ENCODE measurements around the gene DNAJC27.

DNAJC27 gene

GRCh38 chr2:24958411-24958935 is 13.3 kb downstream of the DNAJC27 start:
- Histone ChIP-seq H3K9me3 (ENCODE audit: control extremely low read depth in 1 of 5, control insufficient read depth in 4 of 5, insufficient read depth in 2 of 5, low read depth in 1 of 5, low read length in 4 of 5) (peaks cover 9 to 18% (median 11%) of the 10 kb centered on the region in 5 experiments), H3K4me1 (ENCODE audit: control extremely low read depth in 1 of 4, control insufficient read depth in 4 of 4, insufficient read depth in 4 of 4, low read length in 3 of 4) (no peaks in the 10 kb centered on the region), H3K36me3 (ENCODE audit: control insufficient read depth in 4 of 4, insufficient read depth in 4 of 4, low read length in 3 of 4) (peaks cover 26 to 83% (median 45%) of the 10 kb centered on the region in 4 experiments), H3K4me3 (ENCODE audit: control insufficient read depth in 1 of 7, extremely low read depth in 1 of 7, insufficient read depth in 4 of 7, low read depth in 2 of 7, low read length in 6 of 7) (no peak overlapping the region), H3K27me3 (replicated peaks in 2 of 5; ENCODE audit: control insufficient read depth in 4 of 5, insufficient read depth in 5 of 5, low read length in 4 of 5) (no peaks in the 10 kb centered on the region), H3K27ac (ENCODE audit: insufficient read depth in 1 of 2, low read depth in 1 of 2, low read length in 2 of 2, poor library complexity in 1 of 2, severe bottlenecking in 2 of 2) (no peak overlapping the region)
- WGBS (ENCODE audit: insufficient coverage), result no CpG with 5 or more reads among the region's 3 CpGs
- ChIA-PET CTCF (interaction anchor here (0.6 to 1.6 kb wide), 2 partner anchors 14 to 17 kb away, joined by 3 to 4 read pairs; no protein-coding TSS in a partner anchor), POLR2A (no interaction called here)
- no peak for DNase-seq

- ChIA-PET POLR2A (no interaction called here), CTCF (interaction anchor here (1.2 to 1.6 kb wide), 2 partner anchors 13 to 106 kb away, joined by 3 to 4 read pairs; no protein-coding TSS in a partner anchor)
- WGBS (ENCODE audit: insufficient coverage), result 100% methylated on average over 1 of the region's 2 CpGs
- Histone ChIP-seq H3K36me3 (ENCODE audit: control insufficient read depth in 4 of 4, insufficient read depth in 4 of 4, low read length in 3 of 4) (peaks cover 26 to 78% (median 41%) of the 10 kb centered on the region in 4 experiments), H3K27ac (ENCODE audit: insufficient read depth in 1 of 2, low read depth in 1 of 2, low read length in 2 of 2, poor library complexity in 1 of 2, severe bottlenecking in 2 of 2) (no peak overlapping the region), H3K4me1 (ENCODE audit: control extremely low read depth in 1 of 4, control insufficient read depth in 4 of 4, insufficient read depth in 4 of 4, low read length in 3 of 4) (no peaks in the 10 kb centered on the region), H3K9me3 (ENCODE audit: control extremely low read depth in 1 of 5, control insufficient read depth in 4 of 5, insufficient read depth in 2 of 5, low read depth in 1 of 5, low read length in 4 of 5) (peaks cover 9 to 18% (median 11%) of the 10 kb centered on the region in 5 experiments), H3K27me3 (replicated peaks in 2 of 5; ENCODE audit: control insufficient read depth in 4 of 5, insufficient read depth in 5 of 5, low read length in 4 of 5) (no peaks in the 10 kb centered on the region), H3K4me3 (ENCODE audit: control insufficient read depth in 1 of 7, extremely low read depth in 1 of 7, insufficient read depth in 4 of 7, low read depth in 2 of 7, low read length in 6 of 7) (no peak overlapping the region)
- no peak for DNase-seq
Observed at GRCh38 chr2:24957976-24958375, 13.8 kb downstream of the DNAJC27 start.

- Histone ChIP-seq H3K4me3 (ENCODE audit: control insufficient read depth in 1 of 7, extremely low read depth in 1 of 7, insufficient read depth in 4 of 7, low read depth in 2 of 7, low read length in 6 of 7) (no peak overlapping the region), H3K27me3 (replicated peaks in 2 of 5; ENCODE audit: control insufficient read depth in 4 of 5, insufficient read depth in 5 of 5, low read length in 4 of 5) (no peaks in the 10 kb centered on the region), H3K27ac (ENCODE audit: insufficient read depth in 1 of 2, low read depth in 1 of 2, low read length in 2 of 2, poor library complexity in 1 of 2, severe bottlenecking in 2 of 2) (no peak overlapping the region), H3K36me3 (ENCODE audit: control insufficient read depth in 4 of 4, insufficient read depth in 4 of 4, low read length in 3 of 4) (peaks cover 24 to 80% (median 40%) of the 10 kb centered on the region in 4 experiments), H3K9me3 (ENCODE audit: control extremely low read depth in 1 of 5, control insufficient read depth in 4 of 5, insufficient read depth in 2 of 5, low read depth in 1 of 5, low read length in 4 of 5) (peaks cover 9 to 18% (median 11%) of the 10 kb centered on the region in 5 experiments), H3K4me1 (ENCODE audit: control extremely low read depth in 1 of 4, control insufficient read depth in 4 of 4, insufficient read depth in 4 of 4, low read length in 3 of 4) (no peaks in the 10 kb centered on the region)
- no peak for DNase-seq
- ChIA-PET POLR2A (interaction anchor here (0.6 kb wide), 1 partner anchor 13 kb away, joined by 3 read pairs; no protein-coding TSS in a partner anchor), CTCF (interaction anchor here (1.0 to 1.5 kb wide), 3 partner anchors 14 to 107 kb away, joined by 3 to 4 read pairs (median 3); no protein-coding TSS in a partner anchor)
- WGBS (ENCODE audit: insufficient coverage), result no CpG with 5 or more reads among the region's 1 CpG
Observed at GRCh38 chr2:24957221-24957620, 14.5 kb downstream of the DNAJC27 start.

DNA sequence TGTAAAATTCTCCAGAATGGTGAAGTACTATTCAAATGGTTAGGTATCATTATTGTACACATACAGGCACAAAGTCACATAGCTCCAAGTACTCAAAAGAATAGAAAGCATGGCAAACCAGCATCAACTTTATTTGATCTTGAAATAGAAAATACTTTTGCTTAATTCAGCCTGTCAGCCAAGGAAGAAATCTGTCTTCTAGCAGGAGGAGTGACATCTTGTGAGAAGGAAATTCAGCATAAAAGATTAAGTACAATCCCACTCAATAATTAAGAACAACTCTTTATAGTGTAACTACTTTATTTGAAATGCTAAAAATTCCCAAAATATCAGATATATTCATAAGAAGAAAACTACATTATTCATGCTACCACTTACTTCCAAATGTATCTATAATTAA is 15.8 kb downstream of the DNAJC27 start:
- POLR2A ChIA-PET, result no interaction called here
- CTCF ChIA-PET, result interaction anchor here (1.5 kb wide), 1 partner anchor 15 kb away, joined by 3 read pairs; no protein-coding TSS in a partner anchor

GRCh38 chr2:24955232-24955631 is 16.5 kb downstream of the DNAJC27 start:
- H3K4me3 ChIP-seq (ENCODE audit: control insufficient read depth in 1 of 7, extremely low read depth in 1 of 7, insufficient read depth in 4 of 7, low read depth in 2 of 7, low read length in 6 of 7), result no peak overlapping the region
- H3K27ac ChIP-seq (ENCODE audit: insufficient read depth in 1 of 2, low read depth in 1 of 2, low read length in 2 of 2, poor library complexity in 1 of 2, severe bottlenecking in 2 of 2), result no peak overlapping the region
- H3K36me3 ChIP-seq (ENCODE audit: control insufficient read depth in 4 of 4, insufficient read depth in 4 of 4, low read length in 3 of 4), result peaks cover 24 to 79% (median 44%) of the 10 kb centered on the region in 4 experiments
- peak in 2 of 3 donors; percentile 6 to 14 for DNase-seq
- H3K27me3 ChIP-seq (replicated peaks in 2 of 5; ENCODE audit: control insufficient read depth in 4 of 5, insufficient read depth in 5 of 5, low read length in 4 of 5), result no peaks in the 10 kb centered on the region
- H3K9me3 ChIP-seq (ENCODE audit: control extremely low read depth in 1 of 5, control insufficient read depth in 4 of 5, insufficient read depth in 2 of 5, low read depth in 1 of 5, low read length in 4 of 5), result peaks cover 9 to 18% (median 11%) of the 10 kb centered on the region in 5 experiments
- CTCF ChIA-PET, result interaction anchor here (1.4 to 1.6 kb wide), 2 partner anchors 8 to 9 kb away, joined by 5 read pairs; no protein-coding TSS in a partner anchor
- POLR2A ChIA-PET, result no interaction called here
- no peaks in the 10 kb centered on the region for H3K4me1 ChIP-seq (ENCODE audit: control extremely low read depth in 1 of 4, control insufficient read depth in 4 of 4, insufficient read depth in 4 of 4, low read length in 3 of 4)

More for the DNA sequence above, 15.8 kb downstream of the DNAJC27 start:
- H3K4me1 ChIP-seq (ENCODE audit: control extremely low read depth in 1 of 4, control insufficient read depth in 4 of 4, insufficient read depth in 4 of 4, low read length in 3 of 4), result no peaks in the 10 kb centered on the region
- no peaks in the 10 kb centered on the region for H3K27me3 ChIP-seq (replicated peaks in 2 of 5; ENCODE audit: control insufficient read depth in 4 of 5, insufficient read depth in 5 of 5, low read length in 4 of 5)
- DNase-seq, result no peak
- H3K9me3 ChIP-seq (ENCODE audit: control extremely low read depth in 1 of 5, control insufficient read depth in 4 of 5, insufficient read depth in 2 of 5, low read depth in 1 of 5, low read length in 4 of 5), result peaks cover 9 to 18% (median 11%) of the 10 kb centered on the region in 5 experiments
- H3K36me3 ChIP-seq (ENCODE audit: control insufficient read depth in 4 of 4, insufficient read depth in 4 of 4, low read length in 3 of 4), result peaks cover 24 to 85% (median 44%) of the 10 kb centered on the region in 4 experiments
- H3K4me3 ChIP-seq (ENCODE audit: control insufficient read depth in 1 of 7, extremely low read depth in 1 of 7, insufficient read depth in 4 of 7, low read depth in 2 of 7, low read length in 6 of 7), result peak overlapping the region in 1 of 7 experiments; percentile 41
- no peak overlapping the region for H3K27ac ChIP-seq (ENCODE audit: insufficient read depth in 1 of 2, low read depth in 1 of 2, low read length in 2 of 2, poor library complexity in 1 of 2, severe bottlenecking in 2 of 2)

DNA sequence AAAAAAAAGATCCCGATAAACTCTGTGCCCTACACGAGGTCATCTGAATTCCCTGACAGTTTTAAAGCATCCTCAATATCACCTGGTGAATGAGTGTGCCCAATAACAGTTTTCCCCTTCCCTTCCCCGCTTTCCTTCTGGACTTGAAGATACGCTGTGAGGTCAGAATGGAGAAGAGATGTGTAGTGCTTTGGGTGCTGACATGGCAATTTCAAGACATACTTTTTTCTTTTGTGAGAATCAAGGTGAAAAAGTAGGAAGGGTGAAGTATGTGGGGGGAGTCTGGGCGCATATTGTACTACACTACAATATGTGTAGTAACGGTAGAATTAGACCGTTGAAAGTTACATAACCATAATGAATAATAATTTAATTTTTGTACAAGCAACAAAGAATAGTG is 21.7 kb downstream of the DNAJC27 start:
- H3K27me3 ChIP-seq (replicated peaks in 2 of 5; ENCODE audit: control insufficient read depth in 4 of 5, insufficient read depth in 5 of 5, low read length in 4 of 5), result no peaks in the 10 kb centered on the region
- no peak for DNase-seq
- no peak overlapping the region for H3K4me3 ChIP-seq (ENCODE audit: control insufficient read depth in 1 of 7, extremely low read depth in 1 of 7, insufficient read depth in 4 of 7, low read depth in 2 of 7, low read length in 6 of 7)
- H3K4me1 ChIP-seq (ENCODE audit: control extremely low read depth in 1 of 4, control insufficient read depth in 4 of 4, insufficient read depth in 4 of 4, low read length in 3 of 4), result no peaks in the 10 kb centered on the region
- no peak overlapping the region for H3K27ac ChIP-seq (ENCODE audit: insufficient read depth in 1 of 2, low read depth in 1 of 2, low read length in 2 of 2, poor library complexity in 1 of 2, severe bottlenecking in 2 of 2)
- ChIA-PET POLR2A (no interaction called here), CTCF (no interaction called here)
- 100% methylated on average over 1 of the region's 7 CpGs for WGBS (ENCODE audit: insufficient coverage)
- H3K36me3 ChIP-seq (ENCODE audit: control insufficient read depth in 4 of 4, insufficient read depth in 4 of 4, low read length in 3 of 4), result peaks cover 9 to 72% (median 36%) of the 10 kb centered on the region in 4 experiments
- peaks cover 0 to 4% (median 0%) of the 10 kb centered on the region in 5 experiments for H3K9me3 ChIP-seq (ENCODE audit: control extremely low read depth in 1 of 5, control insufficient read depth in 4 of 5, insufficient read depth in 2 of 5, low read depth in 1 of 5, low read length in 4 of 5)

DNA sequence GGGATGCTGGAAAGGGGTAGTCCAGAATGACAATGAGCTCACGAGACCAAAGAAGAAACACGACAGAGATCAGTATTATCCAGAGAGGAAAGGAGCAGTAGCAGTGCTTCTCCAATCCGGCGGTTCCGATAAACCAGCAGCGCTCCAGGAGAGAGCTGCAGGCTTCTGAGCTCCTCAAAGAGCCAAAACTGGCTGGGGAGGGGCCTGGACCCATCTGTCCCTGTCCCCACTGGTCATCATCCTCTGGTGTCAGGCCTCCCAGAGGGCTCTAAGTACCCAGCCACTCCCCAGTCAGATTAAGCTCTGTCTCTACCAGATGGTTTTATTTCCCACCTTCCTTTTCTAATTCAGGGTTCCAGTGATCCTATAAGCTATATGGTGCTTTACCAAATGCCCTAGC is 23.2 kb downstream of the DNAJC27 start:
- WGBS (ENCODE audit: insufficient coverage), result 100% methylated on average over 6 of the region's 6 CpGs
- POLR2A ChIA-PET, result no interaction called here
- CTCF ChIA-PET, result interaction anchor here (1.0 kb wide), 1 partner anchor 12 kb away, joined by 4 read pairs; no protein-coding TSS in a partner anchor
- DNase-seq, result no peak
- Histone ChIP-seq H3K4me1 (ENCODE audit: control extremely low read depth in 1 of 4, control insufficient read depth in 4 of 4, insufficient read depth in 4 of 4, low read length in 3 of 4) (no peaks in the 10 kb centered on the region), H3K9me3 (ENCODE audit: control extremely low read depth in 1 of 5, control insufficient read depth in 4 of 5, insufficient read depth in 2 of 5, low read depth in 1 of 5, low read length in 4 of 5) (no peaks in the 10 kb centered on the region), H3K36me3 (ENCODE audit: control insufficient read depth in 4 of 4, insufficient read depth in 4 of 4, low read length in 3 of 4) (peaks cover 9 to 59% (median 30%) of the 10 kb centered on the region in 4 experiments), H3K27ac (ENCODE audit: insufficient read depth in 1 of 2, low read depth in 1 of 2, low read length in 2 of 2, poor library complexity in 1 of 2, severe bottlenecking in 2 of 2) (no peak overlapping the region), H3K4me3 (ENCODE audit: control insufficient read depth in 1 of 7, extremely low read depth in 1 of 7, insufficient read depth in 4 of 7, low read depth in 2 of 7, low read length in 6 of 7) (no peak overlapping the region), H3K27me3 (replicated peaks in 2 of 5; ENCODE audit: control insufficient read depth in 4 of 5, insufficient read depth in 5 of 5, low read length in 4 of 5) (no peaks in the 10 kb centered on the region)
